OCI-LY3 (cell line): Measurements from ENCODE around the gene STYK1.

ENCODE experiments used
- H2AFZ ChIP-seq: fragments of 200-600, 300-600 bp; shearing (Covaris generic); 2 replicates; pipeline ENCODE4 v1.6.0; 2014; ENCODE audit warnings: antibody characterized with exemption, low read depth, low read length
- H3K27ac ChIP-seq: fragments of 200-600, 300-600 bp; sonication (generic); 2 replicates; pipeline ENCODE4 v1.5.1; 2014; ENCODE audit warnings: mild to moderate bottlenecking, low read length, moderate library complexity, mixed read lengths
- H3K27me3 ChIP-seq: fragments of 200-600, 300-600 bp; sonication (generic); 2 replicates; pipeline ENCODE4 v1.6.1; 2014; ENCODE audit warnings: low read depth, low read length, mixed read lengths
- H3K36me3 ChIP-seq: fragments of 200-600, 300-600 bp; sonication (generic); replicated peaks from 2 replicates; pipeline ENCODE3; 2014; ENCODE audit warnings: low read depth, low read length, mixed read lengths
- H3K4me1 ChIP-seq: fragments of 300-600, 200-600 bp; sonication (generic); 2 replicates; pipeline ENCODE4 v1.6.1; 2014; ENCODE audit warnings: low read length, mixed read lengths
- H3K4me2 ChIP-seq: fragments of 200-600, 300-600 bp; sonication (generic); 2 replicates; pipeline ENCODE4 v1.6.1; 2014; ENCODE audit warnings: low read length, mixed read lengths
- H3K4me3 ChIP-seq: fragments of 300-600, 200-600 bp; sonication (generic); 2 replicates; pipeline ENCODE4 v1.5.1; 2014; ENCODE audit warnings: antibody characterized with exemption, mild to moderate bottlenecking, low read length, moderate library complexity
- H3K79me2 ChIP-seq: fragments of 300-600, 200-600 bp; shearing (Covaris generic); 2 replicates; pipeline ENCODE4 v1.6.1; 2014; ENCODE audit warnings: mild to moderate bottlenecking, low read length, mixed read lengths
- H3K9ac ChIP-seq: fragments of 300-600, 200-600 bp; shearing (Covaris generic); 2 replicates; pipeline ENCODE4 v1.6.0; 2014; ENCODE audit warnings: mild to moderate bottlenecking, low read length, moderate library complexity
- H3K9me3 ChIP-seq: fragments of 200-600, 300-600 bp; shearing (Covaris generic); 2 replicates; pipeline ENCODE4 v1.6.1; 2014; ENCODE audit warnings: low read length, mixed read lengths; ENCODE audit not compliant: insufficient read depth
- H4K20me1 ChIP-seq: fragments of 200-600, 300-600 bp; sonication (generic); 2 replicates; pipeline ENCODE4 v1.6.1; 2016; ENCODE audit warnings: low read length, mixed read lengths; ENCODE audit not compliant: insufficient read depth
- CTCF ChIP-seq: fragments of 200-600, 300-600 bp; sonication (generic); IDR thresholded peaks from 2 replicates; pipeline ENCODE4 v1.5.1; 2014; ENCODE audit warnings: antibody characterized with exemption, low read length, low read depth
- EZH2phosphoT487 ChIP-seq: fragments of 200-600 bp; shearing (Covaris generic); IDR thresholded peaks from 2 replicates; pipeline ENCODE4 v1.6.1; 2018; ENCODE audit warnings: antibody characterized with exemption, mixed run types, low read depth

The STYK1 gene

GRCh38 chr12:10632226-10632625, 41.6 kb downstream of the STYK1 start:
- Histone ChIP-seq H3K9ac (no peak overlapping the region), H3K27me3 (peaks cover 5% of the 10 kb centered on the region; the same call in 1 of the 2 replicates), H4K20me1 (no peaks in the 10 kb centered on the region), H3K79me2 (no peaks in the 10 kb centered on the region), H2AFZ (no peak overlapping the region), H3K4me1 (no peaks in the 10 kb centered on the region), H3K27ac (no peak overlapping the region), H3K9me3 (no peaks in the 10 kb centered on the region), H3K4me3 (no peak overlapping the region), H3K4me2 (no peak overlapping the region), H3K36me3 (no peaks in the 10 kb centered on the region)
- TF ChIP-seq CTCF (no peak), EZH2phosphoT487 (no peak)

- Histone ChIP-seq H3K9ac (no peak overlapping the region), H3K27me3 (peaks cover 28% of the 10 kb centered on the region), H3K79me2 (no peaks in the 10 kb centered on the region), H3K4me1 (no peaks in the 10 kb centered on the region), H3K4me2 (no peak overlapping the region), H3K36me3 (no peaks in the 10 kb centered on the region), H2AFZ (no peak overlapping the region), H4K20me1 (no peaks in the 10 kb centered on the region), H3K4me3 (no peak overlapping the region), H3K27ac (no peak overlapping the region), H3K9me3 (no peaks in the 10 kb centered on the region)
- TF ChIP-seq CTCF (no peak), EZH2phosphoT487 (no peak)
Measured at GRCh38 chr12:10624605-10625004, 49.2 kb downstream of the STYK1 start.

GRCh38 chr12:10623131-10623530, 50.7 kb downstream of the STYK1 start:
- H3K9me3 ChIP-seq, result no peaks in the 10 kb centered on the region
- no peak overlapping the region for H3K27ac ChIP-seq
- no peak for TF ChIP-seq EZH2phosphoT487

GRCh38 chr12:10621278-10621677, 52.6 kb downstream of the STYK1 start:
- Histone ChIP-seq H3K27me3 (peaks cover 39% of the 10 kb centered on the region), H3K79me2 (no peaks in the 10 kb centered on the region), H3K4me3 (no peak overlapping the region), H3K4me1 (no peaks in the 10 kb centered on the region), H3K36me3 (no peaks in the 10 kb centered on the region), H4K20me1 (no peaks in the 10 kb centered on the region), H3K4me2 (no peak overlapping the region), H3K9ac (no peak overlapping the region), H3K27ac (no peak overlapping the region), H2AFZ (no peak overlapping the region), H3K9me3 (no peaks in the 10 kb centered on the region)
- no peak for TF ChIP-seq EZH2phosphoT487
- no peak for TF ChIP-seq CTCF

More at GRCh38 chr12:10623131-10623530, 50.7 kb downstream of the STYK1 start:
- H3K4me1 ChIP-seq, result no peaks in the 10 kb centered on the region
- H3K27me3 ChIP-seq, result peaks cover 39% of the 10 kb centered on the region
- no peak overlapping the region for H3K4me2 ChIP-seq
- H3K4me3 ChIP-seq, result no peak overlapping the region
- no peaks in the 10 kb centered on the region for H3K79me2 ChIP-seq
- no peaks in the 10 kb centered on the region for H4K20me1 ChIP-seq
- H3K36me3 ChIP-seq, result no peaks in the 10 kb centered on the region
- no peak overlapping the region for H2AFZ ChIP-seq
- no peak overlapping the region for H3K9ac ChIP-seq
